GOT3 (cell line): ENCODE data around the gene GALNT14.
"Not testable (repeated sequence)": the region's sequence is repeated elsewhere in the genome, so short reads cannot be mapped to it uniquely, and the experiment has no call there.

ENCODE experiments used
- DNase-seq: peaks from one replicate; lab custom pipeline; 2025; ENCODE audit warnings: mixed read lengths; lab: John Stamatoyannopoulos, UW

The GALNT14 gene

DNA sequence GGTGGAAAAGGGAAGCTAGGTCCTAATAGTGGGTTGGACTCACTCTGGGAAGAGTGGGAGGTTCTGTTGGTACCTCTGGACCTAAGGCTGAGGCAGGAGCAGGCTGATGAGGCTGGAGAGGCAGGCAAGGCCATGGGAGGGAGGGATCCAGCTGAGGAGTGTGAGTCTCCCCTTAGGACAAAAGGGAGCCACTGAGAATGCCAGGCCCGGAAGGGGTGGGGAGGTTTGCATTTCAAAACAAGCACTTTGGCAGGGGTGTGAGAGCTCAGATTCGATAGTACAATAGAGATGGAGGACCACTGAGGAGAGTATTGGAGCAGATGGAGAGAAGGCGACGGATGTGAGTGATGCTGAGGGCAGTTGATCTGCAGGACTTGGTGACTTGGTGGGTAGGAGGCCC is 198.9 kb downstream of the GALNT14 start:
- DNase-seq: no peak

DNA sequence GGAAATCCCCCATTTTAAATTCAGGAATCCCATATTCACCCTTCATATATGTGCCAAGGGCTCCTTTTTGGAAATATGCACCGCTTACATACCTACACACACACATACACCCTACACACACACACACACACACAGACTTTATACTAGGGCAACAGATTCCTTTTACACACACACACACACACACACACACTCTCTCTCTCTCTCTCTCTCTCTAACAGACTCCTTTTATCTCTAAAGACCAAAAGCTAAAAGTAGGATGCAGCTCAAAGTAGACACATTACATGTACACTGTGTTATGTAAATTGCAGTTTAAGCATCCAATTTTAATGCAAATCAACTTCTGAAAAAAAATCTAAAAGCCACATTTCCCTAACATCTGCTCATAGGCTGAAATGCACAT is 200.0 kb downstream of the GALNT14 start:
- DNase-seq: no peak

DNA sequence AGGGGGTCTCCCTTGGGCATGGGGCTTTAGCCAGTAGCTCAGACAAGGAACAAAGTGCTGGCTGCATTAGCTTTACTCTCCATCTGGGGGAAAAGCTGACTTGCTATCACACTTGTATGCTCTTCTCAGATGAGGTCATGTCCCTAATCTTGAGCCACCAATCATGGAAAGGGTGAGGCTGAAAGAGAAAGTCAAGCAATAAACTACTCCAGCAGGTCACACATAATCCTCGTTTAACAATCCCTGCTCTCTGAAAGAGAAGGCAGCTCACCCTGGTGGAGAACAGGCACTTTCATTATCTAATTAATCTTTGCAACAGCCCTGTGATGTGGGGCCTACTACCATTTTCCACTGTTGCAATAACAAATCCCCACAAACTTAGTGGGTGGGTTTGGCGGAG is 201.3 kb downstream of the GALNT14 start:
- no peak for DNase-seq

DNA sequence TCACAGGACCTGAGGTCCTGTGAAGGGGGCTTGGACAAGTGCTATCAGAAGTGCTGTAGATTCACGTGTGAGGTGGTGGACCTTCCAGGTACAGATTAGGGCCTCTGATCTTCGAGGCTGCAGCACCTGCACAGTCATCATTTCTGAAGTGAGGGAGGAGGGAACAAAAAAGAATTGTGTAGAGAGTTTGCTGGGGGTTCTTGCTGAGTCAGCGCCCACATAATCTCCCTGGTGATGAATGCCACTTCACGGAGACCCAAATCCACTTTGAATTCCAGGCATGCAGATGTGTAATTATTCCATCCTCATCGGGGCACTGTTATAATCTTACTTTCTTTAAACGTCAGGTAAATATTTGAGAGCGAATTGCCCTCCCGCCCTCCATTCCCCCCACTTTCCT is 202.4 kb downstream of the GALNT14 start:
- DNase-seq: no peak

DNA sequence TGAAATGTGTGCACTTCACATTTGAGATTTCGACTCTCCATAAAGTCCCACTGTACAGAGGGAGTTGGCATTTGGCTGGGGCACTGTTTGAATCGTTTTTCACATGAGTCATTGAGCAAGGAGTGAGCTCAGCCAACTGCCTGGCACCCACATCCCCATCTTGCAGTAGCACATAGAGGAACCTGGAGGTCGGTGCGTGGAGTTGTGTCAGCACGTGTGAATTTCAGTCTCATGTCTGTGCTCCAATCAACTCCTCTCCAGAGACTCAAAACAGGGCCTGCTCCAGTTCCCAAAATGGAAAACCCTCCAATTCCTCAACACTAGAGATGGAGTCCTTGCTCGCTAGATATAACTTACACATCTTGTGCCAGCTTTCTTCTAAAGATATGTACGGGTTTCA is 204.2 kb downstream of the GALNT14 start:
- DNase-seq: no peak

DNA sequence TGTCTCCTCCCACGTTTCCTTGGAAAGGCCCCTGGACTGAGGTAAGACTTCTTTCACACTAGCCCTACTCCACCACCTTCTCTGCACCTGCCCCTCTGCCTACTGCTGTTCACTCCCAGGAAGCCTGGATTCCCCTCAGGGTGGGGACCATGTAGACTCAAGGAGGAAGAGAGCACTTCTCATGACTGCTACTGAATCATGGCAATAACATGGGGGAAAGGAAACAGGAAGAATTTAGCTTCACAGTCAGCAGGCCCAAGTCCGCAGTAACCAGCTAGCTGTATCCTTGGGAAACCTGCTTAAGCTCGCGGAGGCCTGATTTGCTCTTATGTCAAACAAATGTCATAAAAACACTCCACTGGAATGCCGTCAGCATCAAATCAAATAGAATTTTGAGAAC is 204.7 kb downstream of the GALNT14 start:
- DNase-seq: no peak

DNA sequence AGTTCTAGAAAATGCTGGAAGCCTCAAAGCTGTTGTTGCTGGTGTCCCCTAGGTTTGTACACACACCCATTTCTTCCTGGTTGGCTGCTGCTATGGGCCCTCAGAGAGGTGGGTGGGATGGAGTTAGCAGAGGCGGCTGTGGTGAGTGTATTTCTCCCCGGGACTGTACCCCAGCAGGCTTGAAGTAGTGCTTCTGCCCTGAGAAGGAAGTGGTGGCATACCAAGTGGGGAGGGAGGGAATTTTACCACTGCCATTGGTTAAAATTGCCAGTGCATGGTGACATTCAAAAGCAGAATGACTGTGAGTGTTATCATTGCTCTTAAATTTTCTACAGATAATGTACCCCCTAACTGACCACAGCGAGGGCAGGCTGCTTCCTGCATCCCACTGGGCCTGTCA is 205.4 kb downstream of the GALNT14 start:
- DNase-seq: no peak

DNA sequence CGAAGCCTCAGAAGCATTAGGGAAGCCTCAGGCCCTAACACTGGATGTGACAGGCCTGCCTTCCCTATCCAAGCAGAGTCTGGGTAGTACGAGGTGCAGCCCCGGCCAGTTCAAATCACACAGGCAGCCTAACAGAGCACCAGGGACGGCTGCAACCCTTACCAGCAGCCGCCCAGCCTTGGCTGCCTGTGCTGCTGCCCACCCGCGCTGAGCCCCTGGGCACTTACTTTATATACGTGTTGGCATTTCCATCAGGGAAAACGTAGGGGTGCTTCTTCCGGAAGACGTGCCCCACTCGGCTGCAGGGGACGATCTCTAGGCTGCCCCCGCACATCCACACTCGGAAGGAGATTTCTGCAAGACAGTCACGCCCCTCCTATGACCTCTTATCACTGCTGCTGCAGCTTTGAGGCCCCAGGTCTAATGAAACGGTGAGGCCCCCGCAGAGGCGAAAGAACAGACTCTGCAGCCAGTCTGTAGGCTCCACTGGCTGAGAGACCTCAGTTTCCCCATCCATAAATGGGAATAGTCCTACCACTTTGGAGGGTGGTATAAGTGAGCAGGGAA is 206.3 kb downstream of the GALNT14 start:
- DNase-seq: no peak

DNA sequence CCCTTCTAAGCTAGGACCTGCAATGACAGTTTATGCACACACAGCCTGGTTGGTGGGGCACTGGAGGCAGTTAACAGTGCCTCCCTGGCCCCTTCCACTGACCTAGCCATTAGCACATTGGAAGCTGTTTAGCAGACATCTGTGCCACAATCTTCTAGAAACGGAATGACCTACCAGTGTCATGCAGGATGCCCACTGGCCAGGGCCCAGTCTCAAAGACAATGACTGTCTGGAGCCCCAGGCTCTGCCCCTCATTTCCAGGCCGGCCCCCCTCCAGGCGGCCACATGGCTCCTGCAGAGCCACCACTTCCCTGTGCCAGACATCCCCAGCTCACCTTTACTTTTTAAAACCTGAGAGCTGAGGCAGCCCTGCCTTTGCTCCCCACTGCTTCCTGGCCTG is 207.5 kb downstream of the GALNT14 start:
- no peak for DNase-seq

DNA sequence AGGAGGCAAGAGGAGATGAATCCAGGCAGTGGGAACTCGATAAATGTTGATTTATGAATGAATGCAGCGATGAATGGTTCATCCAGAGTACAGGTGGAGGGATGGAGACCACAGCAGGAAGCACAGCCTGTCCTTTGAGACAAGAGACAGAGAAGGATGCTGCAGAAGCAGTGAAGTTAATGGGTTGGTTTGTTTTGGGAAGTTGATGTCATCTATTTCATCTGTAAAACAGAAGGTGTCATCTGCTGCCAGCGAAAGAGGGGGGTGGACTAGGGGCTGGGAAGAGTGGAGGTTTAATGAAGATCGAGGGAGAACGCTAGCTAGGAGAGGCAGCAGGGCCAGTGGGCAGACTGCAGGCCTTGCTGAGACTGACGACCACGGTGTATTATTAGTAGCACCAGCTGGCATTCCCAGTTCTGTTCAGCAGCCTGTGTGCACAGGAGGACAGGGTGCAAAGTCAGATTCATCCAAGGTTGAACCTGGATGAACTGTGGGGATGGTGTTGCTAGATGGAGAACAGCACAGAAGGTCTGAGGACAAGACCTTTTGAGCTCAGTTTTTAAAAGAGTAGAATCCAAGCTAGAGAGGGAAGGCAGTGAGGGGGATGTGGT is 210.7 kb downstream of the GALNT14 start:
- DNase-seq: no peak

DNA sequence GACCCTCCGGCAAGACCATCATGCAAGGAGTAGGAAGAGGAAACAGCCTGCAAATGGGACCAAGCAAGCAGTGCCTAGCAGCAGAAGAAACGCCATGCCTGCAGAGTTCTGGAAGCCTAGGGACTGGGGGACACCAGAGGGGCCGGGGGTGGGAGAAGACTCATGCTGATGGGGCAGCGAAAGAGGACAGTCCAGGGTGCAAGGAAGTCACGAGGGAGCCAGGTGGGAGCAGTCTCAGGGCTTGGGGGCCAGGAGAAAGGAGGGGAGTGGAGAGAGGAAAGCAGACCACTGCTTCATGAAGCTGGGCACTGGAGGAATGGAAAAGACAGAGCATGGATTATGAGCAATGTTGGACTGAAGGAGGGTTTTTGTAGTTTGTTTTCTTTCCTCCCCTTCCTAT is 211.6 kb downstream of the GALNT14 start:
- no peak for DNase-seq

DNA sequence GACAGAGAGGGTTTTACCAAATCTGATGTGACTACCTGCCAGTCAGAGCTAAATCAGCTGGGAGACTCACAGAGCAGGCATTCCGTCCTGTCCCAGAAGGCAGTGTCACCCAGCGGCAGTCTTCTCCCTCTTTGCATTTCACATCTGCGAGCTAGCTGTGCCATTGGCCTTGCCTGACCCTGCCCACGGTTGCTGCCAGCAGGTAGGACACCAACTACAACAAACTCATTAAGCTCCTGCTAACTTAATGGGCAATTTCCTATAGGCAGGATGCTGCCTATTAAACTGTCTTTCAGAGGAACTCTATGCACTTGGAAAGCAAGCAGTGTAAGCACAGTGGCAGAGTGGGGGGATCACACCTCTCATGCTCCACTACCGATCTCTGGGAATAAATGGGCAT is 214.6 kb downstream of the GALNT14 start:
- DNase-seq: no peak

DNA sequence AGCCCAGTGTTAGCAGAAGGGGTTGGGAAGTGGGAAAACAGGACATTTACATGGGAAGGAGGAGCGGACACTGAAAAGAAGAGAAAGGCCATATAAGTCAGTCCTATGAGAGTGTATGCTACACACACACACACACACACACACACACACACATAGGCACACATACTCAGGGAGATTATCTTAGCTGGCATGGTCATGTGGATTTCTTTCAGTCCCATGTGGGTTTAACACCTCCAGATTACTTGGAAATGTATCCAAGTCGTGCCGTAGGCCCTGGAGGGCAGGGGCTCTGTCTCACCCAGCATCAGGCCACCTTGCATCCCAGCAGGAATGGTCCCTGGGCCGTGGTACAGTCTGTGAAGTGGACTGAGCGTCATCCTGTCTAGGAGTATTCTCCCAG is 217.7 kb downstream of the GALNT14 start:
- DNase-seq: no peak

DNA sequence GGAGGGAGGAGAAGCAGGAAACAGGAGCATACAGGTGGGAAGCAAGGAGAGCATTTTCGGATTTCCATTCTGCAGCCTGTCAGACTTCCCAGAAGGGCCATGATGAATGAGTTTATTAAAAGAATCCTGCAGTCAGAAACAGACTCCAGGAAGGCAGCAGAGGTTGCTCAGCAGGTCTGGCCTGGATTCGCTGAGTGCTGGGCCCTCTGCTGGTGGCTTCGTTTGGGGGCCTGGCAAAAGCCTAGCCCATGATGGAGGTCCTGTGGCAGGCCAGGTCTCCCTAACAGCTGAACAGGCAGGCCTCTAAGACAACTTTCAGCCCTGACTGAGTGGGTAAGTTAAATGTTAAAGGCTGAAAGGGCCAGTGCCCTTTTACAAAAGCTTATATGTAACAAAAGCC is 222.8 kb downstream of the GALNT14 start:
- DNase-seq: no peak

DNA sequence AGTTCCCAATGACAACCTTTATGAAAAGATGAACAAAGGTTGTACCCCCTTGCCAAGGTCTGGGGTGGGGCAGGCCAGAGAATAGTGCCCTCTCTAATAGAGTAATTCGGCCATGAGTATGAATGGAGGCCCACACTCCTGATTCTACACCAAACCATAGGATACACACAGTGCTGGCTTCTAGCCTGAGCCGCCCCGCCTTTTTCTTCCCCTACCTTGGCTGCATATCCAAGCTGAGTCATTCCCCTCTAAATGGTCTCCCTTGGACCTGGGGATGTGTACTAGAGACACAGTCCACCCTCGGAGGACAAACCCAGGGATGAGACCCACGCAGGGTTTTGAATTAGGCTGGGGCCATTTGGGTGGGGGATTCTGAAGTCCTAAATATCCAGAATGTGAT is 223.8 kb downstream of the GALNT14 start:
- DNase-seq: no peak

DNA sequence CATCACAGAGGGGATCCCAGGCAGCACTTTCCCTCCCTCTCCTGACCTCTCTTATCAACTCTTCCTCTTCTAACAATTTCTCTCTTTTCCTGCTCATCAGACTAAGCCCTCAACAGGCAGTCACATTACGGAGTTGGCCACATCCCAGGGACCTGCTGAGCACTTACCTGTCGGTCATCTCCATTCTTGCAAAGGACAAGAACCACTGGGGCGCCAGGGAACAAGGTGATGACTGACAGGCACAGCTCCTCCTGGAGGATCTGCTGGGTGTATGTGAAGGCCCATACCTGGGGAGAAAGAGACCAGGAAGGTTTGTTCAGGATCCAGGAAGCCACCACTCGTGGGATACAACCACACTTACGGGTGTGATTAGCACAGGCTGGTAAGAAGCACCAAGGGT is 226.2 kb downstream of the GALNT14 start:
- no peak for DNase-seq

DNA sequence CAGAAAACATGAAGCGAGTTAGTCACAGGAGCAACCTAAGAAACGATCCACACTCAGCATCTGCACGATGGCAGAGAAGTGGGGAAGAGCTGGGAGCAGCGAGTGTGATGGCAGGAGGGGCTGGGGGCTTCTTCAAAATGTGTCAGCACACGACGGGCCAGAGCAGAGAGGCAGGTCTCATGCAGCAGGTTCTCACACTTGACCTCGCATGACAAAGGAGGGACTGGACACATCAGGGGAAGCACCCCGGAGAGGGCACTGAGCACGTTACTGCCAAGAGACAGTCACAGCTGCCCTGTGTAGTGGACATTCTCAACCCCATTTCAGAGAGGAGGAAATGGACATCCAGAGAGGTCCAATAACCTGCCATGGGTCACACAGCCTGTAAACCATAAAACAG is 226.9 kb downstream of the GALNT14 start:
- DNase-seq: no peak

DNA sequence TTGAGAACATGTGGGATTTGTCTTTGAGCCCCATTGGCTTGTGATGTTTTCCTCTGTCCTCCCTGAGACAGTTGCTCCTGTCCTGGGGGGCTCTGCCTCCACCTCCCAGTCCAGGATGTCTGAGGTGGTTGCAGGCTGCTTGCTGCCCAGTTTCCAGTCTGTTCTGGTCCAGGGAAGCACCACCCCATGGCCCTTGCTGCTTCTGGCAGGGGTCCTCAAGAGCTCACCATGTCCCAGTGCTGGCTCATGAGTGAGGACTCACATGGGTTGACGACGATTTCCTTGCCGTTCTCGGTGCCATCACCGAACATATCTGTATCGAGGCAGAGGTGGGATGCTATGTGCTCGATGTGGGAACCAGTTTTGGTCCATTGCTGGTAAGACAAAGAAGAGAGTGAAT is 227.6 kb downstream of the GALNT14 start:
- DNase-seq: no peak

DNA sequence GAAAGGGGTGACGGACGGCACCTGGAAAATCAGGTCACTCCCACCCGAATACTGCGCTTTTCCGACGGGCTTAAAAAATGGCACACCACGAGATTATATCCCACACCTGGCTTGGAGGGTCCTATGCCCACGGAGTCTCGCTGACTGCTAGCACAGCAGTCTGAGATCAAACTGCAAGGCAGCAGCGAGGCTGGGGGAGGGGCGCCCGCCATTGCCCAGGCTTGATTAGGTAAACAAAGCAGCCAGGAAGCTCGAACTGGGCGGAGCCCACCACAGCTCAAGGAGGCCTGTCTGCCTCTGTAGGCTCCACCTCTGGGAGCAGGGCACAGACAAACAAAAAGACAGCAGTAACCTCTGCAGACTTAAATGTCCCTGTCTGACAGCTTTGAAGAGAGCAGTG is 233.8 kb downstream of the GALNT14 start:
- not testable (repeated sequence) for DNase-seq

DNA sequence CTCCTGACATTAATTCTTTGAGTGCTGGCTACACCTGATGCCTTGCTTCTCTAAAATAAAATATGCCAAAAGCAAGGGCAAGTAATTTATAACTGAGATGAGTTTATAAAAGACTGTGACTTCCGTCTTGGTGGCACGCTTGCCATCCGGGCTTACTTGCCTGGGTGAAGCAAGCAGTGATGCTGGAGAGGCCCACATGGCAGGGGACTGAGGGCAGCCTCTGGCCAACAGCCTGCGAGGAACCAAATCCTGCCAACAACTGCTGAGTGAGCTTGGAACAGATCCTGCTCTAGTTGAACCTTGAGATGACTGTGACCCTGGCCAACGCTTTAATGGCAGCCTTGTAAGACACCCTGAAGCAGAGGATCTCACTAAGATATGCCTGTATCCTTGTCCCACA is 234.9 kb downstream of the GALNT14 start:
- DNase-seq: no peak

DNA sequence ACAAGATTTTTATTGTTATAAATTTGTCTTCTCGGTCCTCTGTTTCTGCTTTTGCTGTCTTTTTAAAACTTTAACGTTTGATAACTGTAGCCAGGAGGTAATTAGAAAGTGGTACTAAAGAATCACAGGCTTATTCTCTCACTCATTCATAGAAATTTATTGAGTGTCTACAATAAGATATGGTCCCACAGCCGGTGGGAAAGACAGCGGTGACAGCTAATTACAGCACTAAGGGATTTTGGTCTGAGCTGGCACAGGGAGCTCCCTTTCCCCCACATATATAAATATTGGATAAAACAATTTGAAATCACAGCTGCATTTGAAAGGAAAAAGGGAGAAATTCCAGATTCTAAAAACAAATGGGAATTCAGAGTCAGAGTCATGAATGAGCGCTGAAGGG is 237.9 kb downstream of the GALNT14 start:
- DNase-seq: no peak

DNA sequence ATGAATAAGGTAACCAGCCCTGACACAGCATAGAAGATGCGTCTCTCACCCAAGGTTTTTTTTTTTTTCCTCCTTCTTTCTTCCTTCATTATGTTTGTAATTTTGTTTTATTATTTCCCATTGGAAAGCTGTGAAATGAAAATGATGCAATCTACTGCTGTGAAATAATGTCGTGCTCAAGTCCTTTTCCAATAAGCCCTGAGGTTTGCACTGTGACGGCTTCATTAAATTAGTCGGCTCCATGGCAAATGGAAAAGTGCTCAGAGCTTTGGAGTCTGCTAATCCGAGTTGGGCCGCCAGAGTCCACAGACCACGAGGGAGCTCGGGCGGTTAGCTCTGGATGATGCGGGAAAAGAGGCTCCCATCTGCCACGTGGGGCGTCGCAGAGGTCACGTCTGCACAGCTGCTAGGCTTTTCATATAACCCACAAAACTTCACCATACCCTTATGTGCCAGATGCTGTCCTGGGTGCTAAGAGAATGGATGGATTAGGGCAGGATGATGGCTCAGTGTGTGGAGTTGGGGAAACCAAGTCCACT is 238.7 kb downstream of the GALNT14 start:
- no peak for DNase-seq

DNA sequence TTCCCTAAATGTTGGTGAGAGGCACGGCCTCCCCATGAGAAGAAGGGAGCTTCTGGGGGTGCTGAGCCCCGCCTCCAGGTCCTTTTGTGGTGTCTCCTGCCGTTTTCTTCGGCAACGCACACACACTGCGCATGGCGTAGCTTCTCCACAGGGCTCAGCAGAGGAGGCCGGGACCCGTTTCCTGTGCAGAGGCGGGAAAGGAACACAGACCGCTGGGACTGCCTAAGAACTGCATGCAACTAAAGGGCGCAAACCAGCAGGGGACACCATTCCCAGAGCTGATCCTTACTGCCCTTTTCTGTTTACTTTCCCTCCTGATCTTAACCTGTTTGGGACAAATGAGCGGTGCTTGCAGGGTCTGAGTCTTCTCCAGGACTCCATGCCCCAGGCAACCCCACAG is 240.7 kb downstream of the GALNT14 start:
- no peak for DNase-seq

DNA sequence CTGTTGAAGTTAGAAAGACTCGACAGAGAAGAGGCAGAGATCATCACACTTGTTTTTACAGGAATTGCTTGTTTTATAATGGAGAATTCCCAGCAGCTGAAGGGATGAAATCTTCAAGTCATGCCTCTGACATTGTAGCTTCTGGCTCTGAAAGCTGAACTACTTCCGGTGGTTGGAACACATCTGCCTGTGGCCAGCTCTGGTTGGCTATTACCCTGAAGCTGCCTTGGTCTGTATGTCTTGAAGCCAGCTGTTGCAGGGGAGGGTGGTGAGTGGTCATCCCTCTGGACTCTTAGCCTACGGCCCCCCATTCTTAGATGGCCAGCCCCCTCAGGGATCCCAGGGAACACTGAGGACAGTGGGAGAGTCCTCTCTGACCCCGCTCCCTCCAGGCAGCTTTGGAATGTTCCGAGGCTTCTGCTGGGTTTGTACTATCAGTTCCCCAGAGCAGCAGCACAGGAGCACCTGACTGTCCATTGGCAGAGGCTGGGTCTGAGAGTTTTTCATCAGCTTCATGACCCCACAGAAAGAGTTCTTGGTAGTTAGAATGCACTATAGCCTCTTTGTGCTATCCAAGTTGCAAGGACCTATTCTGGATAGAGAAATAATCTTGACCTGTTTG is 243.6 kb downstream of the GALNT14 start:
- DNase-seq: no peak
